ENCODE results near the gene NCLN.

- TF ChIP-seq POLR2A (IDR thresholded peaks at IDR 0.05; ENCODE audit: low read depth, low read length) (no peak), TAF1 (IDR thresholded peaks at IDR 0.05; ENCODE audit: low read depth, low read length) (no peak)
Measured at GRCh38 chr19:3157096-3157845, 28.5 kb upstream of the NCLN start.
